ENCODE measurements around the gene JUNB. TPM values are rescaled to one million over a fixed set of nuclear protein-coding genes. Genes with fewer than 3 reads are reported as not detected.

The JUNB gene
- total and polyA plus RNA-seq, 10 of the 15 experiments (the other 5 are each of a cell fraction or from before 2014, with no cell fraction given): 0.55 to 144 (median 68.3) TPM

GRCh38 chr19:12828494-12828893, 37.2 kb downstream of the JUNB start:
- Histone ChIP-seq H4K20me1 (ENCODE audit: control insufficient read depth, insufficient read depth) (no peaks in the 10 kb centered on the region), H2AFZ (ENCODE audit: control insufficient read depth, low read depth, low read length) (no peak overlapping the region), H3K4me3 (no peak overlapping the region), H3K9me3 (replicated peaks; ENCODE audit: control insufficient read depth, insufficient read depth, low read length) (no peaks in the 10 kb centered on the region), H3K27me3 (replicated peaks in 1 of 2; ENCODE audit: control insufficient read depth in 2 of 2, insufficient read depth in 2 of 2, low read length in 1 of 2) (peaks cover 2 to 7% of the 10 kb centered on the region in 2 experiments; a peak in 1 of 4 replicates), H3K4me1 (ENCODE audit: control insufficient read depth, insufficient read depth, low read length) (no peaks in the 10 kb centered on the region), H3K36me3 (ENCODE audit: control insufficient read depth in 2 of 2, insufficient read depth in 2 of 2, low read length in 1 of 2) (no peaks in the 10 kb centered on the region), H3K79me2 (ENCODE audit: control insufficient read depth, insufficient read depth, low read length) (no peaks in the 10 kb centered on the region), H3K27ac (ENCODE audit: control insufficient read depth, insufficient read depth) (no peak overlapping the region), H3K4me2 (ENCODE audit: control insufficient read depth, insufficient read depth) (no peak overlapping the region), H3K9ac (ENCODE audit: control insufficient read depth, insufficient read depth, low read length) (no peak overlapping the region)
- RAD21 ChIA-PET (ENCODE audit: unreplicated experiment): interaction anchor here (1.1 kb wide), 2 partner anchors 32 to 68 kb away, joined by 3 read pairs; no protein-coding TSS in a partner anchor
- CTCF ChIA-PET: interaction anchor here (0.6 to 4.2 kb wide), 4 partner anchors 9 to 137 kb away, joined by 3 to 19 read pairs (median 5); no protein-coding TSS in a partner anchor
- TF ChIP-seq STAT3 (IDR thresholded peaks at IDR 0.05; ENCODE audit: low read depth, low read length): no peak
- TF ChIP-seq FOS (IDR thresholded peaks at IDR 0.05; ENCODE audit: borderline replicate concordance, extremely low read depth, insufficient read length): no peak
- TF ChIP-seq ZBED1 (IDR thresholded peaks at IDR 0.05; ENCODE audit: borderline replicate concordance): no peak
- no peak for TF ChIP-seq HDAC2 (IDR thresholded peaks at IDR 0.05)
- TF ChIP-seq E2F4 (IDR thresholded peaks at IDR 0.05; ENCODE audit: low read depth, low read length): no peak
- no peak for TF ChIP-seq ZNF384 (IDR thresholded peaks at IDR 0.05; ENCODE audit: borderline replicate concordance, low read depth, low read length)
- no peak for TF ChIP-seq ZNF592 (IDR thresholded peaks at IDR 0.05)
- TF ChIP-seq RFX5 (IDR thresholded peaks at IDR 0.05; ENCODE audit: low read depth, low read length): no peak
- TF ChIP-seq POU2F2 (IDR thresholded peaks at IDR 0.05; ENCODE audit: borderline replicate concordance, low read depth, low read length): no peak
- BruUV-seq (replicated peaks): no TSS peak
- 30% methylated on average over 23 of the region's 23 CpGs for WGBS (ENCODE audit: insufficient coverage, insufficient replicate concordance, low lambda C conversion rate, missing lambda C conversion rate)
- ATAC-seq: peak; percentile 84
- SMC1A ChIA-PET (ENCODE audit: uncharacterized antibody, unreplicated experiment): interaction anchor here (0.6 kb wide), 1 partner anchor 1460 kb away, joined by 3 read pairs; no protein-coding TSS in a partner anchor
- in situ Hi-C loops (cut with MboI) (no loop called here), intact Hi-C loops (cut with micrococcal nuclease; ENCODE audit: unreplicated experiment) (no loop called here)
- no peak for DNase-seq (ENCODE audit: low read depth, low spot score)
- no peak for FAIRE-seq
- POLR2A ChIA-PET: no interaction called here

Measured in GM12878 (cell line).